GM18508 (cell line): Measurements from ENCODE around the gene CKS2.

ENCODE experiments used
- ATAC-seq: cut with Tn5 transposase; IDR thresholded peaks from one replicate; pipeline ENCODE4 v1.9.1; 2021; ENCODE audit warnings: moderate number of reproducible peaks; ENCODE audit not compliant: insufficient read depth, unreplicated experiment

The CKS2 gene

DNA sequence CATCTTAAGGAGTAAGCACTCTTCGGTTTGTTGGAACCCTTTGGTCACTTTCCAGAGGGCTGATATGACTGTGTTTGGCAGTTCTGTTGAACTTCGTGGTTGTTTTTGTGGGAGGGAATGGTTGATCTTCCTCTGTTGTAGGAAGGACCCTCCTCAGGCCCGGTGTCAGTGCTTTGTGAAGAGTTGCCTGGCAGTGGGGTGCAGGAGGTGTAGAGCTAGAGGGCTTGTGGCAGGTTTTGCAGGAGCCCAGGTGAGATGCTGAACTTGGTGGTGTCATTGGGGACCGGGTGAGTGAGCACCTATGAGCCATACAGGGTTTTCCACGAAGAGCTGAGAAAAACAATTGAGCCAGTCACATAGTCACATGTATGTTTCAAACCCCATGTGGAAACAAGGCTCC, 34.5 kb downstream of the CKS2 start:
- ATAC-seq: no peak

DNA sequence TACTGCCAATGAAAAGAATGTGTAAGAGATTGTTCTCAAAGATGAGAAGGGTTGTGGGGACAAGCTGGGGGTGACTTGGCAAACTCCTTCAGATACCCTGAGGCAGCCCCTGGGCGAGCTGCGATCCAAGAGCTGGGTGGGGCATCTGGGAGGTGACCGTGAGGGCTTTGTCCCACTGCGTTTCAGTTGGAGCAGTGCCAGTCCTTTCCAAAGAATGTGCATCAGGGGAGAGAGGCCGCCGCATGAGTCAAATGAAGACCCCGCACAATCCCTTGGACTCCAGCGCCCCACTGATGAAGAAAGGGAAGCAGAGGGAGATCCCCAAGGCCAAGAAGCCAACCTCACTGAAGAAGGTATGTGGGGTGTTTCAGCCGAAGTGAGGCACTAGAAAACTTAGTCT, 35.7 kb downstream of the CKS2 start:
- no peak for ATAC-seq

DNA sequence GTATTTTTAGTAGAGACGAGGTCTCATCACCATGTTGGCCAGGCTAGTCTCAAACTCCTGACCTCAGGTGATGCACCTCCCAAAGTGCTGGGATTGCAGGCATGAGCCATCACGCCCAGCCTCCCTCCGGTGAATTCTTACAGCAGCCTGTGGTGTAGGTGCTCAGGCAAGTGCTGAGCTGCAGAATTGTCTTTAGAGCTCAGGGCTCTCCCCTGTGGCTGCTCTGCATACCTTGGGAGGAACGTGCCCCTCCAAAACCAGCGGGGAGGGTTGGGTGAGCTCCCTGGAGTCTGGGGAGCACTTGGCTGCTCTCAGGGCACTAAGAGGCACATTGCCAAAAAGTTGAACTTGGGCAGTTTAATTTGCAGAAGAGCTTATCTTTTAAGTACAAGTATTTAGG, 36.7 kb downstream of the CKS2 start:
- ATAC-seq: no peak

DNA sequence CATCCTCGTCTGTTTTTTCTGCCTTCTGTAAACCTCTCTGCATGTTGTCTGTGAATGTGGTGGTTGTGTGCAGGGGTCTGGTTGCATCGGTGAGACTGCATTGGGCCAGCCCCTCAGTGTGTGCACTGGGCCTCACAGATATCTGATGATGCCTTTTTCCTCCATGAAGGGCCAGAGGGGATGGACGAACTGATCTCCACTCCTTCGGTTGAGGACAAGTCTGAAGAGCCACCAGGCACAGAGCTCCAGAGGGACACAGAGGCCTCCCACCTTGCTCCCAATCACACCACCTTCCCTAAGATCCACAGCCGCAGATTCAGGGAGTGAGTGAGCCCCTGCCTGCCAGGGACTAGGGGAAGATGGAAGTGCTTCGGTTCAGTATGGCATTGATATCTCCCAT, 38.6 kb downstream of the CKS2 start:
- ATAC-seq: no peak

DNA sequence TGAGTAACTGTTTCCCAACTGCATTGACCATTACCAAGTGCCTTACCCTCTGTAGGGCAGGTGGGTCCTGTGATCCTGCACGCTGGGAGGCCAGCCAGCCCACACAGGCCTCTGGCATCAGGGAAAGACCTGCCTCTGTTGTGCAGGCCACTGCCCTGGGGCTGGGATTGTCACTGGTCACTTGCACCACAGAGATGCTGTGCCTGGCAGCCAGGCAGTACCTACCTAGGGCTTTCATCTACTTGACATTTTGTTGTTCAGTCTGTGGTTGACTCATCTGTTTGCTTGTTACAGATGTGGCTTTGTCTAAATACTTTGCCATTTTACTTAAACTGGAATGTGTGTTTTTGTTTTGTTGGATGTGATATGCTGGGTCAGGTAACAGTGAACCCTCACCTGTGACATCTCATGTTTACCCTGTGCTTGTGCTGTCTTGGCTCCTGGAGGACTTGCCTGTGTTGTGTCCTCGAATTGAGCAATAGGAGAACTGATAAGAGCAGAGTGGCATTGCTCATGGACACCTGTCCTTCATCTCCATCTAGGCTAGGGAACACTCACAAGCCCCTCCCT, 40.1 kb downstream of the CKS2 start:
- no peak for ATAC-seq

DNA sequence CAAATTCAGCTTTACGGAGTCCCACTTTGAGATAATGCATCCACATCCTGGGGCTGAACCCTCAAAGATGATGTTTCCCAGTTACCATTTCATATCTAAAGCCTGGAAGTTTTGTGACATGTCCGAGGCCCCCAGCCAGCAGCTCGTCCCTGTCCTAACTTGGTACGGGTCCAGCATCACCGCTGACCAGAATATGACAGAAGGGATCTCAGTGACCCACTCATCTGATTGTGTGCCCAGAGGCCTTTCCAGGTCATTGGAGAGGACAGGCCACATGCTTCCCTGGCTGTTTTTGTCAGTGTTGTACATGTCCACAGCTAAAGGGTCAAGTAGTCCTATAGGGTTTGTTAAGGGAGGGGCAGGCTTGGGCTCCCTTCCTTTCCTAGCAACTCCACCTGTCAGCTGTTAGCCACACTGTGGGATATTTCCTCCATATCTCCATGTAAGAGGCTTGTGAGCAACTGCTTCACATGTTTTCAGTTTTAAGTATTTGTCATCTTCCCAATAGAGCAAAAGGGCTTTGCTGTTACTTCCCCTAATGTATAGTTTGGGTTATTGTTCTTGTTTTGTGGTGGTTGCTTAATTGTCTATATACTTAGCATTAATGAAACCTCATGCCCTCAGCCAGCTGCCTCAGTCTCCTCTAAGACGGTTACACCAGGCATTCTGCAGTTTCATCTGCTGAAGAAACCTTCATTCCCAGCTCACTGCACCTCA, 40.7 kb downstream of the CKS2 start:
- ATAC-seq: no peak

DNA sequence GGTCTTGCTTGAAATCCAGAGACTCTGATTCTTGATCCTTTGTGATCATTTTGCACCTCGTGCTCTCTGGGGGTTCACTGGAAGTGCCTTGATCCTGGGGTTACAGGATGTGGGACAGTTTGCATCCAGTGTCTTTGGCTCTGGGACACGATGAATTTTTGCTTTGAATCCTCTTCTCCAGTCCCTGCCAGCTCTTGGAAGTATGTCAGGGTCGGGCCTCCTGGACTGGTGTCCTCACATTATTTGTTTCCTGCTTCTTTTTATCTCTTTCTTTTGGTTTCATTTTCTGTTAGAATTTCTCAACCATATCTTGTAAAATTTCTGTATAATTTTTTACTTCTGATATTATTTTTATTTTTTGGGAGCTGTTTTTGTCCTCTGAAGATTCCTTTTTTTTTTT, 41.5 kb downstream of the CKS2 start:
- ATAC-seq: no peak

DNA sequence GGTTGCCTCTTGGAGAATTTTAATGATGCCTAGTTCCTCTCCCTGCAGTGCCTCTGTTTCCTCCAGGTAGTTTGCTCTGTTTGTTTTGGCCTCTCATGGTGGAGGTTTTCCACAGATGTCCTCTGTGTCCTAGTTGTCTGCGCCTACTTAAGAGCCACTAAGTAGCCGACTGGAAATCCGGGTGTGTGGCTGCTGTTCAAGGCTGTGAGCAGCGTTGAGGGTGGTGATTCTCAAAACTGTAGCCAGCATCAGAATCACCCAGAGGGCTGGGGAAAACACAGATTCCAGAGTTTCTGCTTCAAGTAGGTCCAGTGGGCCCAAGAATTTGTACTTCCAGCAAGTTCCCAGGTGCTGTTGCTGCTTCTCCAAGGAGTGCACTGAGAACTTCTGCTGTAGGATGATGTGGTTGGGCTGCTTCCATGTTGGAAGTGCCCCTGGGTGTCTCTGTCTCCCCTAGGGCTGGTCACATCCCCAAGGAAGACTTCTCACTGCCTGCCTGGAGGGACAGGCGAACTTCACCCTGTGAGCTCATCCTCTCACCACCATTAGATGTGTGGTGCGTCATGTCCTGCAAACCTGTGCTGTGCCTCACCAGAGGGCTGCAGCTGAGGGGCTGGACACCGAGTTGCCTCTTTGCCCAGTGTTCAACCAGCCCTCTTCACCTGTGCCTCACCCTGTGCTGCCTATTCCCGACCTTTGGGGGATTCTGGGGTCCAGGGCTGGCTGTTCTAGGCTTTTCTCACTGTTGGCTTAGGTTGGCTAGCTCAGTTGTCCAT, 42.1 kb downstream of the CKS2 start:
- no peak for ATAC-seq

DNA sequence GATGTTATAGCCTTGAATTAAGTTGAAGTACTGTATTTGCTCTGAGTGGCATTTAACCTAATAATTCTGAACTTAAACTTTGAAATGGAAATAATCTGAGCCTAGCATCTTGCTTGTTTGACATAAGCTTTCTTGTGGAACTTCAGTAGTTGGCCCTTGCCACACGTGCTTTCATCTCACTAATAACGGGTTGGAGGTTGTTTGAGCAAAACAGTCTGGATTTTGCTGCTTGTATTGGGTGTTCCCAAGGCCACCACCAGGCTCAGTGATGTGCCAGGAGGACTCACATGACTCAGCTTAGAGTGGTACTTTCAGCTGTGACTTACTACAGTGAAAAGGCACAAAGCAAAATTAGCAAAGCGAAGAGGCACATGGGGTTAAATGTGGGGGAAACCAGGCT, 43.0 kb downstream of the CKS2 start:
- no peak for ATAC-seq

DNA sequence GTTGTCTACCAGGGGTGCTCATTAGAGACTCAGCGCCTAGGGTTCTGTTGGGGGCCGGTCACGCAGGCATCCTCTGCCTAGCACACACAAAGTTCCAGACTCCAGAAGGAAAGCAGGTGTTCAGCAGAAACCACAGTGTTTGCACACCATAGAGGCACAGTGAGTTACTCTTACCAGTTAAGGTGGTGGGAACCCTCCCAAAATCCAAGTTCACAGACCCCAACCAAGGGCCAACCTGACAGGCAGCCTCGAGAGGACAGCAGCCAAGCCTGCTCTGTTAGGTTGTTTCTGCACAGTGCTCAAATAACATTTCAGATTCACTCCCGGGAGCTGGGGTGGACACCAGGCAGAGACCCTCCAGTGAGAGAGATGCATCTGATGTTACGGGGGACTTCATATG, 43.5 kb downstream of the CKS2 start:
- ATAC-seq: no peak

DNA sequence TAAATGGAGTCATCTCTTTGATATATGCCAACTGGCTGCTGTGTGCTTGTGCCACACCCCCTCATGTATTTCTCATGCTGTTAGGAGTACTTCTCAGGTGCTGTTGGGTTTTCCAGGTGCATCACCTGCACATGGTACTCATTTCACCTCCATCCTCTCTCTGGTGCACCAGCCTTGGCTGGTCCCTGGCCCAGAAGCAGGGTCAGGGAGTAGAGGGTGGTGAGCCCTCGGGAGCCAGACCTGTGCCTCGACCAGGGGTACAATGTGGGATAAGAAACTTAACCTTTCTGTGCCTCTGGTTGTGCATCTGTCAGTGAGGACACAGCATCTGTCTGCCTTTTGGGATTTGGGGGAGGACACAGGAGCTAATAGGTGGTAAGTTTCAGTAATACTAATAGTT, 45.8 kb downstream of the CKS2 start:
- ATAC-seq: no peak

DNA sequence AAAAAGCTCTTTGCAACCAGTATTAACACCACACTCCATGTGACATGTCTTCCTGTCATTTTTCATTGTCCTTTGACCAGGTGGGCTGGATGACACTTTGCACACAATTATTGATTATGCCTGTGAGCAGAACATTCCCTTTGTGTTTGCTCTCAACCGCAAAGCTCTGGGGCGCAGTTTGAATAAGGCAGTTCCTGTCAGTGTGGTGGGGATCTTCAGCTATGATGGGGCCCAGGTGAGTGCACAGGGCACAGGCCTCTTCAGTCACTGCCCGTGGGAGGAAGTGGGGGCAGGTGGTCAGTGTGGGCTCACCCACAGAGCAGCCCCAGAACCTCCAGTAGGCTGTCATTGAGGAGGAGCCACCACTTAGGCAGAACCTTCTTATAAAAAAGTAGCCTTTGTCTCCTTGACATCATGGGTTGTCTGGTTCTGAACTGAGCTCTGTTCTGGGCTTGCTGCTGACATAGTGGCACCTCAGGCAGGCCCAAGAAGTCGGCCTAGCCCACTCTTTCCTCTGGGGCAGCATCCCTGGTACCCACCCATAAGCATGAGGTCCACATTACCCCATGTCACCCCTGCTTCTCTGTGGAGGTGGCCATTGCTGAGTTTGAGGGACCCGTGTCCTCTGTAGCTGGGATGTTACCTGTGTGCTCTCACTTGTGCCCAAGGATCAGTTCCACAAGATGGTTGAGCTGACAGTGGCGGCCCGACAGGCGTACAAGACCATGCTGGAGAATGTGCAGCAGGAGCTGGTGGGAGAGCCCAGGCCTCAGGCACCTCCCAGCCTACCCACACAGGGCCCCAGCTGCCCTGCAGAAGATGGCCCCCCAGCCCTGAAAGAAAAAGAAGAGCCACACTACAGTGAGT, 46.6 kb downstream of the CKS2 start:
- no peak for ATAC-seq

DNA sequence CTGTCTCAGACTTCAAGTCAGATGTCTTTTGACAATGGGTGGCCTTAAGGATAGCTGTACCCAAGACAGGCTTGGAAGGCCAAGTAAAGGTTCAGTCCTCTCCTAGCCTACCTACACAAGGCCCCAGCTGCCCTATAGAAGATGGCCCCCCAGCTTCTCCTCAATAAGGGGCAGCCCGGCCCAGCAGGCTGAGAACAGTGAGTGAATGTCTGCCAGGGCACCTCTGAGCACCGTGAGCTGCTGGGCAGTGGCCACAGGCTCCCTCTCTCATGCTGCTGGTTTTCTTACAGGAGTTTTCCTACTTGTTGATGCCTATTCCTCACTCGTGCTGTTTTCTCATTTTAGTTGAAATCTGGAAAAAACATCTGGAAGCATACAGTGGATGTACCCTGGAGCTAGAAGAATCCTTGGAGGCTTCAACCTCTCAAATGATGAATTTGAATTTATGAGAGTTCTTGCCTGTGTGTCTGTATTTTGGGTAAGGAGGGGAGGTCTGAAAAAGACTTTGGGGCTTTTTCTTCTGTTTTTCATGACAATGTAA, 47.5 kb downstream of the CKS2 start:
- ATAC-seq: no peak

DNA sequence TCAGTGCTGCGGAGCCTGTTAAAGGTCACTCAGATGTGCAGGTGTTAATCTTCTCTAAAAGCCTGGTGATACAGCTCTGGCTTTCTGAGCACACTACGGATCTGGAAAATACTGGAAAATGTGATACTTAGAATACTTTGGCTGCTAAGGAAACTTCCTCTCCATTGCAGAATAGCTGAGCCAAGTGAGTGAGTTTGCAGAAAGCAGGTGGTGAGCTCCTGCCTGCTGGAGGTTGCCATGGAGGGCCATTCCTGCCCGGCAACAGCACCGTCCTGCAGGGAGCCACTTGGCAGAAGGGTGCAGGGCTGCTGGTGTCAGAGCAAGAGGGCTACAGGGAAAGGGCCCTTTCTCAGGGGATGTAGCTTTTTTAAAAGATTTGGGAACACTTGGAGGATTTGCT, 48.0 kb downstream of the CKS2 start:
- no peak for ATAC-seq

DNA sequence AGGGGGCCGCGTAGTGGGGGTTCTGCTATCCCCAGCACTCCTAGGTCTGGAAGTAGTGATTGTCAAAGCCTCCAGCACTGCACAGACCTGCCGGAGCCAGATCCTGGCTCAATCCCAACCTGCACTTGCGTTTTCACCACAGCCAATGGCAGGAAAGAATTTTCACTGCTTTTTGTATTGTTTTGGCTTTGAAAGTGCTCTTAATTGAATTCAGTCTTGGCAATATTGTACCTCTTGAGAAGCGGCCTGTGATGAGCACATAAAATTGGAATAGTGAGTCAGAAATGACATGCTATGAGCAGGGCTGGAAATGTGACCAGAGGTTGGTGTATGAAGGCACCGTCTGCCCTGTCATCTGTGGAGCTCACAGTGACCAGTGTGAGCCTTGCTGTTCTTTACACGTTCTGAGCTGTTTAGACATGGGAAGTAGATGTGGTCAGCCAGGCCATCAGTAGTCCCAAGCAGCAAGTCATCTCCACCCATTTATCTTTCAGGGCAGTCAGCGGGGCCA, 48.8 kb downstream of the CKS2 start:
- ATAC-seq: no peak

DNA sequence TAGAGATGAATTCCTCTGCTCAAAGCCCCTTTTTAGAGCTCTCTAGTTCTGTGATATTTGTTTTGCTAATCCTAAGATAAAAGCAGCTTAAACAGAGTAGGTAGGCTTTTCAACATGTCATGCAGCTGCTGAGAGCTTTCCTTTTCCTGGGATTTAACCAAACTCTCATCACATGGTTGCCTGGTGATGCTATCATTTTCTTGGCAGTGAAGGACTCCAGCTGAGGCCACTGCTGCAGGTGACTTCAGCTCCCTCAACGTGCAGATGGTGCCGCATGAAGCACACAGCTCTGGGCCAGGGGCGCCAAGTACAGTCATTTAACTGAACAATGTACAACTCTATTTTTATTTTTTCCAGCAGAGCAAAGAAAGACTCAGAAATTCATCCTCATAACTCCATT, 49.5 kb downstream of the CKS2 start:
- no peak for ATAC-seq

DNA sequence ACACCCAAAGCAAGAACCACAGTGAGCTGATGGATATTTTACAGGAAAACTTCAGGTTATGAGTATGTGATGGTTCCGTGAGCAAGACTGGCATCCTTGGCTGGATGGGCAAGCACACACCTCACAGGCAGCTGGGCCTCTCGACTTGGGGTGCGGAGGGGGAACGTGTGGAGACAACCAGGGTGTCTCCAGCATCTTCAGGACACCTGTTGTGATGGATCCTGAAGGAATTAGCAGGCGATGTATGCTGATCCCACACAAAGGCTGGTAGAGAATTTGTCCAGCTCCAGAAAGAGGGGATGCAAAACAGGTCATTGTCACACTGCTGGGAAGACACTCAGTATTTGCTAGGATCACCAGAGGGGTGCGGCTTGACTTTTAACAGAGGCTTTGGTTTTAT, 50.0 kb downstream of the CKS2 start:
- ATAC-seq: no peak

DNA sequence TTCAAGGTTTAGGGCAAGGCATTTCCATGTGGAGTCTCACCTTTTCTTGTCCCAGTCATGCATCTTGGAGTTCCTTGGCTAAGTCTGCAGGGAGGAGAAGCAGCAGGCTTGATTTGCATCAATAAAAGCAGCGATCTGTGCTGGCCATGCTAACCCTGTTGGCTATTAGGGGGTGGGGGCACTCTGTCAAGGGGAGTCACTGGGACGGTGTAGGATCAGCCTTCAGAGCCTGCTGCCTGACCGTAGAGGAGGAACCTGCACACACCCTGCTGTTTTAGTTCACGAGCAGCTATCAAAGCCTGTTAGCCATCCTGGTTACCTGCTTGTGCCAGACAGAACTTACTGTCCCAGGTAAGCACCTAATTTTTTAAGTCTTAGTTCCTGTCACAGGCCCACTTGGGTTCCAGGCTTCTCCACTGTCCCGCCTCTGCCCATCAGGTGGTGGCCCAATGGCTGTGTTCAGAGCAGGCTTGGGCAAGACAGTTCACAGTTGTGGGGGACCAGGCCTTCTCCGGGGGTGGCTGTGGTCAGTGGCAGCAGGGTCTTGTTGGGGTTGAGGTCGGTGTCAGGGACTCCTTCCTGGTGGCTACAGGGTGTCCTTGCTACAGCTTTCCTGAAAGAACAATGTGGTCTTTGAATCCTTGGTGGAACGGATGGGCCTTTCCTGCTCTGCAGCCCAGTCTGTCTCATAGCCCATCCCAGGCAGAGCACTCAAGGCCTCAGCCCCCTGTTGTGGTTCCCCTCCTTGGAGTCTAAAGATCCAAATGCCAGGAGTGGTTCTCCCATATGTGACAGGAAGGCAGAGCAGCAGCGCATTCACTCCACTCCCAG, 51.0 kb downstream of the CKS2 start:
- ATAC-seq: no peak

DNA sequence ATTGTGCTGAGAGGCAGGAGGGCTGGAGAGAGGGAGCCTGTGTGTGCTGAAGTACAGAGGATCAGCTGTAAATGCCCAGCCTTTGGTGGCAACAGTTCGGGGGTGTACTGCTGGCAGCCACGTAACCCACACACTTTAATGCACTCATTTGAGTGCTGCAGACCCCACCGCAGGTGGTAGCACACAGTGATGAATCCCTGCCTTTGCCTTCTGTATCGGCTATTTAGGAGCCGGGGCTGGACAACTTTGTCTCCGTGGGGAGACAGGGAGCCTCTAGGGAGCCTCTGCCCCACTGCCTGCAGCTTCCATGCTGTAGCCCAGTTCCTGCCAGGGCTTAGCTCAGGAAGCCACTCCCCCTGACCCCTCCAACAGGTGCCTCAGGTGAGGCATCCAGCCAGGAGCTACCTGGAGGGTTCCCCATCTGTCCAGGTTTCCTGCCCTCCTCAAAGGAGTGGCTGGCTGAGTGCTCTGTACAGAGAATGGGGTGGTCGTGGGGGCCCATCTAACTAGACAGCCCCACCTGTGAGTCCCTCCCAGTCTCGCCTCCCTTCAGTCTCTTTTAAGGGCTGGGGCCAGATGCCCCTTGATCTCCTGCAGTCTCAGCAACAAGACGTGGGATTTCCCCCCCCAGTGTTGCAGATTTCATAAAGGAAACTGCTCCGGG, 51.8 kb downstream of the CKS2 start:
- no peak for ATAC-seq
